NCI-H2171 (cell line): Measurements from ENCODE around the gene ARHGEF40.
"Not testable (repeated sequence)": the region's sequence is repeated elsewhere in the genome, so short reads cannot be mapped to it uniquely, and the experiment has no call there.

ENCODE experiments used
- DNase-seq: peaks from one replicate; lab custom pipeline; 2025; lab: John Stamatoyannopoulos, UW

The ARHGEF40 gene

GRCh38 chr14:21039585-21040369, 30.3 kb upstream of the ARHGEF40 start:
- peak; percentile 57 for DNase-seq

GRCh38 chr14:21040370-21040925, 29.7 kb upstream of the ARHGEF40 start:
- DNase-seq, result no peak

GRCh38 chr14:21040941-21041340, 29.2 kb upstream of the ARHGEF40 start:
- DNase-seq, result not testable (repeated sequence)

- no peak for DNase-seq
Measured at GRCh38 chr14:21041676-21042433, 28.2 kb upstream of the ARHGEF40 start, which contains the start of gene RNASE7. TSS of gene RNASE7 (plus strand) at chr14:21042362. CDS start at chr14:21042993, 631 bp downstream.

GRCh38 chr14:21042918-21043317, 27.2 kb upstream of the ARHGEF40 start:
- DNase-seq, result no peak

- no peak for DNase-seq
Measured at GRCh38 chr14:21043387-21043973, 26.6 kb upstream of the ARHGEF40 start.

- DNase-seq, result no peak
Measured at GRCh38 chr14:21043974-21044618, 26.0 kb upstream of the ARHGEF40 start.

- DNase-seq, result no peak
Measured at GRCh38 chr14:21047378-21047781, 22.7 kb upstream of the ARHGEF40 start.

GRCh38 chr14:21048638-21049037, 21.5 kb upstream of the ARHGEF40 start:
- DNase-seq, result no peak

- DNase-seq, result no peak
Measured at GRCh38 chr14:21049271-21049673, 20.8 kb upstream of the ARHGEF40 start.

GRCh38 chr14:21050597-21050996, 19.5 kb upstream of the ARHGEF40 start:
- DNase-seq, result no peak

- no peak for DNase-seq
Measured at GRCh38 chr14:21053184-21054122, 16.7 kb upstream of the ARHGEF40 start.

GRCh38 chr14:21054123-21054767, 15.9 kb upstream of the ARHGEF40 start:
- DNase-seq, result no peak

- no peak for DNase-seq
Measured at GRCh38 chr14:21054768-21055145, 15.3 kb upstream of the ARHGEF40 start.

- no peak for DNase-seq
Measured at GRCh38 chr14:21055432-21056117, 14.5 kb upstream of the ARHGEF40 start.

GRCh38 chr14:21056520-21057163, 13.5 kb upstream of the ARHGEF40 start:
- DNase-seq, result no peak

- DNase-seq, result no peak
Measured at GRCh38 chr14:21057803-21058675, 12.1 kb upstream of the ARHGEF40 start, which contains the start of gene RNASE8. TSS of gene RNASE8 (plus strand) at chr14:21057822. CDS start at chr14:21057893, 71 bp downstream.

GRCh38 chr14:21058903-21059302, 11.2 kb upstream of the ARHGEF40 start:
- no peak for DNase-seq
